Measurements from ENCODE around the gene CLDN34.

Gene CLDN34

GRCh38 chrX:10016519-10017132 lies 49.5 kb downstream of the CLDN34 start:
- no peak for DNase-seq (ENCODE audit: low read depth in 3 of 3)

GRCh38 chrX:10017872-10018271 lies 50.7 kb downstream of the CLDN34 start:
- no peak for DNase-seq (ENCODE audit: low read depth in 3 of 3)
